Left lung (tissue), 10 donors: ENCODE data around the gene VCX3B. TPM values are rescaled to one million over a fixed set of nuclear protein-coding genes. Genes with fewer than 3 reads are reported as not detected.

Source experiments
- ATAC-seq: fragments of 200-7000 bp; cut with Tn5 transposase; one replicate; pipeline ENCODE4 v1.9.1; 2020; ENCODE audit warnings: moderate library complexity
- DNase-seq, 4 donors: peaks; one replicate each; pipeline ENCODE4 v3.0.0-alpha.2; 2013 to 2020
- H3K27ac ChIP-seq, 2 donors: fragments of 200-600 bp; sonication (generic) in 1 of 2; one replicate each; pipeline versions ENCODE4 v1.5.0 to v1.8.0; 2020 to 2021
- H3K27me3 ChIP-seq, 2 donors: fragments of 200-600 bp; sonication (generic) in 1 of 2; one replicate each; pipeline versions ENCODE4 v1.5.0 to v1.8.0; 2020 to 2021
- H3K36me3 ChIP-seq, 2 donors: fragments of 200-600 bp; sonication (generic) in 1 of 2; one replicate each; pipeline versions ENCODE4 v1.5.0 to v1.8.0; 2020 to 2021
- H3K4me1 ChIP-seq, 2 donors: fragments of 200-600 bp; one replicate each; pipeline ENCODE4 v1.8.0; 2021
- H3K4me3 ChIP-seq, 2 donors: fragments of 200-600 bp; sonication (generic) in 1 of 2; one replicate each; pipeline versions ENCODE4 v1.5.0 to v1.8.0; 2020 to 2021; ENCODE audit warnings: mild to moderate bottlenecking in 1 of 2
- H3K9me3 ChIP-seq, 2 donors: fragments of 200-600 bp; sonication (generic) in 1 of 2; one replicate each; pipeline versions ENCODE4 v1.5.0 to v1.8.0; 2020 to 2021
- CTCF ChIP-seq, 2 donors: fragments of 200-600 bp; sonication (generic) in 1 of 2; IDR thresholded peaks; one replicate each; pipeline versions ENCODE4 v1.5.0 to v1.8.0; 2021; ENCODE audit warnings: antibody characterized with exemption in 2 of 2
- intact Hi-C, 2 donors: fragments of 100-400 bp; cut with DNase I; formaldehyde crosslinking; loops; one replicate each; pipeline versions ENCODE4 v1.11.2 to v1.14.2; 2022
- polyA plus RNA-seq, 6 donors: library from polyadenylated mRNA; unstranded; fragments of 120-200 nt; gene quantifications; one replicate each; pipeline ENCODE4 v1.2.1, GENCODE V29; 2013; ENCODE audit not compliant: insufficient read length in 6 of 6
- total RNA-seq, 2 donors: library from RNA; stranded (reverse); fragmentation: NEBNext Ultra II Directional; extraction: Animal tissue kit (Norgen Biotek cat#: 25700); gene quantifications; one replicate each; pipeline ENCODE4 v1.2.1, GENCODE V29; 2021
- donor health status: DM: no; HTN: yes; CAD: no.
- donor health status: DM: no; HTN: no; CAD: no.

VCX3B gene
- total and polyA plus RNA-seq, 8 donors: 0.21 to 0.60 (median 0.32) TPM; not detected in 3

- no peak for TF ChIP-seq CTCF (IDR thresholded peaks at IDR 0.05)
- H3K36me3 ChIP-seq: no peaks in the 10 kb centered on the region
- DNase-seq: no peak
- no peak overlapping the region for H3K4me3 ChIP-seq
- intact Hi-C loops: no loop called here
- ATAC-seq: no peak
- no peak overlapping the region for H3K27ac ChIP-seq
- no peaks in the 10 kb centered on the region for H3K9me3 ChIP-seq
- no peaks in the 10 kb centered on the region for H3K4me1 ChIP-seq
- no peaks in the 10 kb centered on the region for H3K27me3 ChIP-seq
Observed at GRCh38 chrX:8504451-8504850, 39.8 kb downstream of the VCX3B start.
